HG02870 (cell line): ENCODE results near the gene NUDCD2.
A peak's percentile ranks its signal among the peaks of the same experiment; 100 is the strongest.

ENCODE experiments used
- ATAC-seq: cut with Tn5 transposase; IDR thresholded peaks from one replicate; pipeline ENCODE4 v1.9.1; 2021; ENCODE audit warnings: mild to moderate bottlenecking, moderate library complexity; ENCODE audit not compliant: unreplicated experiment

The NUDCD2 gene

GRCh38 chr5:163459819-163460561 is at the start of gene NUDCD2:
Gene NUDCD2 (minus strand): TSS chr5:163460102. CDS start chr5:163460050, 52 bp downstream.
- ATAC-seq, result peak; percentile 78

GRCh38 chr5:163509291-163509951 is 49.5 kb upstream of the NUDCD2 start:
- no peak for ATAC-seq

DNA sequence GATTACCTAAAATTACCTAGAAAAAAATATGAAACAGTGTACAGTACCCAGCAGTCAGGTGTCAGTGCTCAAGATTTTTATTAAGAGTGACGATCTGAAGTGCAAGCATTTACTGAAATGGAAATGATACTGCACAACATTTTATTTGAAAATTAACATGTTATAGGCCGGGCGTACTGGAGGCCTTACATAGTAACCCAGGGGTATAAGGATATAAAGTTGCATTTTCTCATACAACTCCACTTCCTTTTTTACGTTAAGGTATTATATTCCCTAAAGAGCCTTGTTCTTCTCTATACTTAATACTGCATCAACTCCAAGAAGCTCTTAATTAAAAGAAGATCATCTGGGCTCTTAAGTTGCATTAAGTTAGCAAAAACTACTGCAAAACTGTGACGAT is 48.9 kb upstream of the NUDCD2 start:
- ATAC-seq, result no peak

GRCh38 chr5:163506726-163507125 is 46.8 kb upstream of the NUDCD2 start:
- ATAC-seq, result no peak

DNA sequence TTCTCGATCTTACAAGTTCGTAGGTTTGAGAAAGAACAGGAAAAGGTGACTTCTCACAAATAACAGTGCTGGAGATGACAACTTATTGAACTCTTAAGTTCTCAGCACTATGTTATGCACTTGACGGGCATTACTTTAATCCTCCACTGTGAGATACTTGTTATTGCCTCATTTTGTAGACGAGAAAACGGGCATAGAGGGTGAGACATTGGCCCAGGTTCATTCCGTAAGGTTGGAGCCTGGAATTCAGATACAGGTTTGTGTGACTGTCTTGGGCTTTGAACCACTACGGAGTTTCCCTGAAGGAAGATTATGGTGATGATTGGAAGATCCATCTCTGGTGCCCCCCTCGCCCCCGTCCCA is 46.2 kb upstream of the NUDCD2 start:
- ATAC-seq, result no peak

DNA sequence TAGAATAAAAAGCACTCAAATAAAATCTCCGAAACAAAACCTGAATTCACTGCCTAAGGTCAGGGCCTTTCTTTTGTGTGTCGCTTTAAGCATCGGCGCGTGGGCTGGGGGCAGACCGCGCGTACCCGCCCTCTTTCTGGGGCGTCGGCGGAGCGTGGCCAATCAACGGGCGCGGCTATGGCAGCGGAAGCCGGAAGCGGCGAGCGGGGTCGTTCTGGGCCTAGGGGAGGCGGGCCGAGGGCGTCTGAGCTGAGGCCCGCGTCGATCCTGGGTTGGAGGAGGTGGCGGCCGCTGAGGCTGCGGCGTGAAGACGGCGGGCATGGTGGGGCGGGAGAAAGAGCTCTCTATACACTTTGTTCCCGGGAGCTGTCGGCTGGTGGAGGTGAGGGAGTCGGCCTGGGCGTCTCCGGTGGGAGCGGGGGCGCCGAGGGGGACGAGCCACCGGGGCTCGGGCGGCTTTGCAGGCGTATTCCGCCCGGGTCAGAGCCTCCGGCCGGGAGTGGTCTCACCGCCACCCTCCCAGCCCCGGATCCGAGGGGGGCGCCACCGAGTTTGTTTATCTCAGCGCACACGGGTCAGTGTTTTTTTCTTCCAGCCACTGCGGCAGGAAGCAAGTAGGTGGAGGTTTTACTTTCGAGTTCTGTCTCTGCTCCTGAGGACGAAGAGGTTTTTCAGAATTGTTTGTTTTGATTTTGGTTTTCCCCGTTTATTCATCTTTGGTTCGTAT is 45.6 kb upstream of the NUDCD2 start, which contains the start of gene MAT2B:
Gene MAT2B, plus strand, starts transcription at position 252 of the 727 bp plus-strand sequence. Its CDS starts 68 bp downstream, at position 320.
- peak; percentile 84 for ATAC-seq

GRCh38 chr5:163505049-163505367 is 45.1 kb upstream of the NUDCD2 start:
- ATAC-seq, result no peak

DNA sequence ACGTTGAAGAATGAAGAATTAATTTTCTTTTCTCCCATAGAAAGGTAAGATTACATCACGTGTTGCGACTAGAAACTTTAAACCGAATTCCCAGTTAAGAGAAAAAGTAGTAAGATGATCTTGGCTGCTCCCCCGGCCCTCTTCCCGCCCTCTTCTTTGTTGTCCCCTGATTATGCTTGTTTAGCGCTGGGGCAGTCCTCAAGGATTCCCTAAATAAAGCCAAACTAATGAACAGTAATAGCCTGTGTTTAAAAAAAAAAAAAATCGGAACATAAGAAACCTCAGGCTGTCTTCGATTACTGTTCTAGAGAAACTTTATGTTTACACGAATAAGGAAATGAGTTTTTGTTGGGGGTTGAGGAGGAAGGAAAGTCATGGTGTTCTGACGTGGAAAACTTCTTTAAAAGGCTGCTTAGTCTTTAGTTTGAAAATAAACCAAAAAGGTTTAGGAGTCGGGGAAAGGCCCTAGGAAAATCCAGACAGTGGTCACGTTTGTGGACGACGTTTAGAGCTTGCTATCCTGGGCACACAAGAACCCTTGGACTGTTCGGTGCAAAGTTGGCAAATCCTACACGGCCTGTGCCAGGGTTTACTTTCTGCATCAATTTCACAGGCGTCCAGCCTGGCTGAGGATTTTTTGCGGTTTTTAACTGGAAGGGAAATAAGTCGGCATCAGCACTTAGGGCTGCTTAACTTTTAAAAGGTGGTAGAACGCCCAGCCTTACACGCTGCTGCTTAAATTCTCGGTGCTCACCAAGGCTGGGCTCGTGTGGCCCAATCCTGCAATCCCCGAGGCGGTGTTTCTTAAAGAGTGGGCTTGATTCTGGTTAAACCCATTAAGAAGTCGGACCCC is 44.4 kb upstream of the NUDCD2 start:
- no peak for ATAC-seq

GRCh38 chr5:163503106-163504078 is 43.5 kb upstream of the NUDCD2 start:
- no peak for ATAC-seq

DNA sequence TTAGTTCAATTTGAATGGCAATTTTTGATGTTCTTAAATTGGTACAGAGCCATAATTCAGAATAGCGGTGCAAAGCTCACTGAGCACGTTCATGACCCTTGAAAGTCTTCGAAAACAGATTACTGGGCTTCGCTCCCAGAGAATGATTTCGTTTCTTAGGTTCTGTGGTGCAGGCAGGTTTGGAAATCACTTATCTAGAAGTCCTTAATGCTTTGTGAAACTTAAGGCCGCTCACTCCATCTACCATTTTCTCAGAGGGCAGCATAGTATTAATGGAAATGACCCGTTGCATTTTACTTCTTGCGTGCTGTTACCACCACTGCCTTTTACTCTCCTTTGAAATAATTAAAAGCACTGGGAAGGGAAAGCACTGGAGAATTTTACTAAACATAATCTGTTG is 42.6 kb upstream of the NUDCD2 start:
- ATAC-seq, result no peak

DNA sequence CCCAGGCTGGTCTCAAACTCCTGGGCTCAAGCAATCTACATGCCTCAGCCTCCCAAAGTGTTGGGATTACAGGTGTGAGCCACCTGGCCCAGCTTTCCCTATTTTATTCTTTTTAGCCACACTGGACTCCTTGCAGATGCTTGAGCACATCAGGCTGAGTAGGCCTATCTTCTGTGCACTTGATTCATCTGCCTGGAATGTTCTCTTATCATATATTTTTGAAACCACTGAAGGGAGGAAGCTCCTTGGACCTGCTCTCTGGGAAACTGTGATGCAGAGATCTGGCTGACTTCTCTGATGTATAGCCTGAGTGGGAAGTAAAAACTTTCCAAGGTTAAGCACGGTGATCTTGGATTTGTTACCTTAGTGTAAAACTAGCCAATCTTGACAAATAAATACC is 39.0 kb upstream of the NUDCD2 start:
- no peak for ATAC-seq

DNA sequence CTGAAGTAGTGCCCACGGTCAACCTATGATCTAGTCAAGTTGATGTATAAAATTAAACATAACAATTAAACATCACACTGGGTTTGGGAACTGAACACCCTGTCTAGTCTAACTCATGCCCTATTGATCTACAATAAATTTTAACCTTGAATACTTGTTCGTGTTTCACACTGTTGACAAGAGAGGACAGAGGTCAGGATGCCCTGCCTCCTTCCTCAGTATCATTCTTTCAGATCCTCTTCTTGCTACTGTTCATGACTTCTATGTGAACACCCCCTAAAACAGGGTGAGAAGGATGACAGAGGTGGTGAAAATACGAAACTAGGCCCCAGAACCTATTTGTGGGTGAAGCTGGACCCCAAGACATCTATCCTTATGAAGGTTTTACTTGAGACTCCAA is 37.4 kb upstream of the NUDCD2 start:
- ATAC-seq, result no peak

DNA sequence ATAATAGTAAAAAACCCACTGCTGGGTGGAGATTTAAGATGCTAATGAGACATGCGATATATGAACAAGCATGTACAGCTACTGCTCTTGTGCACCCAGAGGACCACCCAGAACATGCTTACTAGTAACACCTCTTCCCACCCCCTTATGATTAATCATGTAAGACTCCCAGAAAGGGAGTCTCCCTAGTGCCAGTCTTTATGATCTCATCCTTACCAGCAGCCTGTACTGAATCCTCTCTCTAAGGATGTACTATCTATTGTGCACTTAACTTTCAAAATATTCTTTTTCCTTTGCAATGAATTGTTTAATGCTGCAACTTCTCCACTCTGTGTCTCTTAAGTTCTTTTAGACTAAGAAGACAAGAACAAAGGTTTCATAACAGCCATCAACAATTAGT is 36.4 kb upstream of the NUDCD2 start:
- no peak for ATAC-seq

DNA sequence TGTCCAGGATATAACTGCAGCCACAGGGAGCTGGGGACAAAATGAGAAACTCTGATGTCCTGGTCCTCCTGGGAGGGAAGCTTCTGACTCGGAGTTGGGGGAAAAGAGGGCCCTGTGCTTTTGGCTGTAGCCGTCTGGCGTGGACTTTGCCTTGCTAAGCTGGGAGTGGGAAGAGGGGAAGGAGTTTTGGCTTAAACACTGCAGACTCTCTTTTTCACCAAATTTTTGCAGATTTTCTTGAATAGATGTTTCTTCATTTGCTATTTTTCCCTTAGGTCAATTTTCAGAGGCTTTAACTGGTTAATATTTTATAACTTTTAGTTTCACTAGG is 29.8 kb upstream of the NUDCD2 start:
- no peak for ATAC-seq

DNA sequence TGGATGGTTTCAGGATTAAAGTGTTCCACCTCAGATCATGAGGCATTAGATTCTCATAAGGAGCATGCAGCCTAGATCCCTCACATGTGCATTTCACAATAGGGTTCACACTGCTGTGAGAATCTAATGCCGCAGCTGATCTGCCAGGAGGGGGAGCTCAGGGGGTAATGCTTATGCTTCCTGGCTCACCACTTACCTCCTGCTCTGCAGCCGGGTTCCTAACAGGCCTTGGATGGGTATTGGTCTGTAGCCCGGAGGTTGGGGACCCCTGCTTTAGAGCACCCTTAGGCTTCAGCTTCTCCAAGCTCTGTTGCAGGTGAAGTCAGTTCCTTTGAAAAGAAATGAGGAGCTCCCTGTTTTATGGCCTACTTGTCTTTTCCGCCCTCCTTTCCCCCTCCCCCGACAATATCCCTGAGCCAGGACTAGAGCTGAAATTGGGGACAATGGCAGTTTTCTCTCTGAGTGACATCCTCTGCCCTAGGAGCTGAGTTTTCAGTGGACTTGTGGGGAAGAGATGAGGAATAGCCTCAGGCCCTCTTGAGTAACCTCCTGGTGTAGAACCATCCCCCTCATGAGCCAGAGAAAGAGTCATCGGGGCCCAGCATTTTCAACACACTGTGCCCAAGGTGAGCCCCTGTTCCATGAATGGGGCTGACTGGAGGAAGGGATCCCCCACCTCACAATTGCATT is 29.3 kb upstream of the NUDCD2 start:
- ATAC-seq, result no peak

DNA sequence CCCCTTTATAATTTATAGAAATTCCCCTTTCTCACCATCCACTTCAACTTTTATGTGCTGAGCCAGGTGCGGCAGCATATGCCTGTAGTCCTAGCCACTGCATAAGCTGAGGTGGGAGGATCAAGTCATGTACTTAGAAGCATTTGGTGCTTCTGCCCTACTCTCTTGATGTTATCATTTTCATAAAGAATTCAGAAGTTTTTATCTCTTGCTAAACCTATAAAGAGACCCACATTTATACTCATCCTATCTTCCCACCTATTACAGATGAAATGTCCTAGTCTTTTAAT is 19.0 kb upstream of the NUDCD2 start:
- ATAC-seq, result no peak

GRCh38 chr5:163478126-163478981 is 18.5 kb upstream of the NUDCD2 start:
- ATAC-seq, result no peak

DNA sequence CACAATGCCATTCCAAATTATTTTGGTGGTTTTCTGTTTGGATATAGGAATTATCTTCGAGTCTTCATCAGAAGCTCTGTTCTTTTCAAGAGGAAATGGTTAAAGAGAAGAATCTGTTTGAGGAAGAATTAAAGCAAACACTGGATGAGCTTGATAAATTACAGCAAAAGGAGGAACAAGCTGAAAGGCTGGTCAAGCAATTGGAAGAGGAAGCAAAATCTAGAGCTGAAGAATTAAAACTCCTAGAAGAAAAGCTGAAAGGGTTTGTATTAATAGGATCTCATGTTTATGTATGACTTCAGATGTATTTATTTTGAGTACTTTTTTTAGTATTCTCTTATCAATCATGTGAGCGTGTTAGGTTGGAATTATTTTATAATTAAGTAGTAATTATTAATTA is 15.5 kb upstream of the NUDCD2 start:
- no peak for ATAC-seq
